Lung (tissue), 12 donors: ENCODE measurements around the gene SLC6A12. TPM values are rescaled to one million over a fixed set of nuclear protein-coding genes. Genes with fewer than 3 reads are reported as not detected.

Source experiments
- ATAC-seq: fragments of 200-7000 bp; cut with Tn5 transposase; one replicate; pipeline ENCODE4 v1.9.1; 2020; ENCODE audit warnings: moderate number of reproducible peaks; ENCODE audit not compliant: insufficient read depth, low FRiP score
- DNase-seq, 3 donors: peaks; one replicate each; pipeline ENCODE4 v3.0.0-alpha.2; 2013 to 2017
- H3K27ac ChIP-seq, 2 donors: one replicate each; pipeline ENCODE4 v1.5.1; 2013; ENCODE audit warnings: mild to moderate bottlenecking in 2 of 2, moderate library complexity in 2 of 2, control low read depth in 1 of 2, inconsistent platforms in 1 of 2, low read depth in 1 of 2, low read length in 1 of 2
- H3K27me3 ChIP-seq, 3 donors: one replicate each; pipeline ENCODE4 v1.5.1; 2013; ENCODE audit warnings: low read length in 2 of 3; ENCODE audit not compliant: control insufficient read depth in 3 of 3, insufficient read depth in 3 of 3
- H3K36me3 ChIP-seq, 4 donors: one replicate each; pipeline ENCODE4 v1.5.1; 2013; ENCODE audit warnings: low read length in 4 of 4, mild to moderate bottlenecking in 1 of 4, moderate library complexity in 1 of 4; ENCODE audit not compliant: control insufficient read depth in 4 of 4, insufficient read depth in 4 of 4
- H3K4me1 ChIP-seq, 5 donors: one replicate each; pipeline ENCODE4 v1.5.1; 2013; ENCODE audit warnings: low read length in 5 of 5, mild to moderate bottlenecking in 2 of 5, moderate library complexity in 1 of 5; ENCODE audit not compliant: control insufficient read depth in 5 of 5, insufficient read depth in 5 of 5
- H3K4me3 ChIP-seq: one replicate; pipeline ENCODE4 v1.5.1; 2013; ENCODE audit warnings: mild to moderate bottlenecking, control low read depth, moderate library complexity
- H3K9ac ChIP-seq, 2 donors: one replicate each; pipeline ENCODE4 v1.5.1; 2013; ENCODE audit warnings: low read length in 2 of 2, control low read depth in 1 of 2; ENCODE audit not compliant: insufficient read depth in 1 of 2
- H3K9me3 ChIP-seq, 4 donors: one replicate each; pipeline ENCODE4 v1.5.1; 2013; ENCODE audit warnings: low read length in 3 of 4, mild to moderate bottlenecking in 1 of 4, moderate library complexity in 1 of 4; ENCODE audit not compliant: control insufficient read depth in 4 of 4, insufficient read depth in 3 of 4
- WGBS, 2 donors: extraction: QIAGEN DNeasy Blood & Tissue Kit; methylation state at CpG; one replicate each; pipeline ENCODE4 v1.1.7; 2013; 5-methylcytosine and 5-hydroxymethylcytosine counted together
- polyA plus RNA-seq, 2 donors: library from polyadenylated mRNA; stranded (reverse); fragments of 200-250 nt; gene quantifications; one replicate each; pipeline ENCODE4 v1.2.1, GENCODE V29; 2013
- total RNA-seq, 2 donors: library from RNA; depleted of rRNA in 1 of 2; stranded (reverse); fragments of >200 nt in 1 of 2; gene quantifications; one replicate each; pipeline ENCODE4 v1.2.1, GENCODE V29; 2014 to 2021
- TF ChIP-seq, protein P1 (sequence below): IDR thresholded peaks from 2 replicates; pipeline ENCODE4 v1.5.1; 2012; ENCODE audit warnings: mild to moderate bottlenecking; ENCODE audit errors: control extremely low read depth, extremely low read depth
- donor health status: control.
- donor health status: control.
- donor health status: Bipolar disorder and iron deficiency.
- donor health status: healthy.
- donor health status: DM: yes; HTN: yes; CAD: no.

SLC6A12 gene
- total and polyA plus RNA-seq, 4 donors: 1.7 to 4.5 (median 3.1) TPM

DNA sequence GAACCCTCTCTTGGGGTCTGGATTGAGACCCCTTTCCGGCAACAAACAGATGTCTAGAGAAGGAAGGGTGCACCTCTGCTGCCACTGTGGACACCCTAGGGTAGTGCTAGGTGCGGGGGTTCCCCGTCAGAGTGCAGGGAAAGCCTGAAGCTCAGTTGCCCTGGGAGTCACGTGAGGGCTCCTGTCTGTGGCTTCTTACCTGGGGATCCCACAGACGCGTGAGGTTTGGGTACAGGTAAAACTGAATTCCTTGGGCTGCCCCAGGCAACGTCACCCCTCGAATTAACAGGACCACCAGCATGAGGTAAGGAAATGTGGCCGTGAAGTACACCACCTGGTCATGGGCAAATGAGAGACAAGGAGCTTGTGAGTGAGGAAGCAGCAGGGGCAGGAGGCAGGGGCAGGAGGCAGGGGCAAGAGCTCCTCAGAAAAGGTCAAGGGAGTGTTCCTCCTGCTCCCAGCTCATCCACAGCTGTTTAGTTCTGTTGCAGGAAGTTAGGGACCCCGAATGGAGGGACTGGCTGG lies 21.0 kb upstream of the SLC6A12 start:
- peaks cover 0 to 10% (median 0%) of the 10 kb centered on the region in 5 donors for H3K4me1 ChIP-seq

DNA sequence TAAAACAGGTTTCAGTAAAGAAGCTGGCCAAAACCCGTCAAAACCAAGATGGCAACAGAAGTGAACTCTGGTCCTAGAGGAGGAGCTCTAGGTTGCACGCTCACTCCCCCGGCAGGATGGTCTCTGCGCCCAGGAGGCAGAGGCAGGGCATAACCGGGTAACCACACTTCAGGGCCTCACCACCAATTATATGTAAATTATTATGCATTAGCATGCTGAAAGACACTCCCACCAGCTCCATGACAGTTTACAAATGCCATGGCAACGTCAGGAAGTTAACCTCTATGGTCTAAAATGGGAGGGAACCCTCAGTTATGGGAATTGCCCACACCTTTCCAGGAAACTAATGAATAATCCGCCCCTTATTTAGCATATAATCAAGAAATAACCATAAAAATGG lies 20.1 kb upstream of the SLC6A12 start:
- peaks cover 0 to 11% (median 4%) of the 10 kb centered on the region in 4 donors for H3K9me3 ChIP-seq
- no peaks in the 10 kb centered on the region for H3K36me3 ChIP-seq
- H3K27me3 ChIP-seq: no peaks in the 10 kb centered on the region
- TF ChIP-seq, protein P1, sequence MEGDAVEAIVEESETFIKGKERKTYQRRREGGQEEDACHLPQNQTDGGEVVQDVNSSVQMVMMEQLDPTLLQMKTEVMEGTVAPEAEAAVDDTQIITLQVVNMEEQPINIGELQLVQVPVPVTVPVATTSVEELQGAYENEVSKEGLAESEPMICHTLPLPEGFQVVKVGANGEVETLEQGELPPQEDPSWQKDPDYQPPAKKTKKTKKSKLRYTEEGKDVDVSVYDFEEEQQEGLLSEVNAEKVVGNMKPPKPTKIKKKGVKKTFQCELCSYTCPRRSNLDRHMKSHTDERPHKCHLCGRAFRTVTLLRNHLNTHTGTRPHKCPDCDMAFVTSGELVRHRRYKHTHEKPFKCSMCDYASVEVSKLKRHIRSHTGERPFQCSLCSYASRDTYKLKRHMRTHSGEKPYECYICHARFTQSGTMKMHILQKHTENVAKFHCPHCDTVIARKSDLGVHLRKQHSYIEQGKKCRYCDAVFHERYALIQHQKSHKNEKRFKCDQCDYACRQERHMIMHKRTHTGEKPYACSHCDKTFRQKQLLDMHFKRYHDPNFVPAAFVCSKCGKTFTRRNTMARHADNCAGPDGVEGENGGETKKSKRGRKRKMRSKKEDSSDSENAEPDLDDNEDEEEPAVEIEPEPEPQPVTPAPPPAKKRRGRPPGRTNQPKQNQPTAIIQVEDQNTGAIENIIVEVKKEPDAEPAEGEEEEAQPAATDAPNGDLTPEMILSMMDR: no peak
- H3K4me1 ChIP-seq: peaks cover 0 to 10% (median 0%) of the 10 kb centered on the region in 5 donors
- no peak overlapping the region for H3K27ac ChIP-seq
- no peak overlapping the region for H3K4me3 ChIP-seq
- no peak overlapping the region for H3K9ac ChIP-seq
- DNase-seq (no peak), ATAC-seq (no peak)
- WGBS, 2 donors: 83 to 85% methylated on average over 7 of the region's 7 CpGs

More for the DNA sequence above, 21.0 kb upstream of the SLC6A12 start:
- ATAC-seq (no peak), DNase-seq (no peak)
- peaks cover 0 to 11% (median 4%) of the 10 kb centered on the region in 4 donors for H3K9me3 ChIP-seq
- no peaks in the 10 kb centered on the region for H3K27me3 ChIP-seq
- H3K27ac ChIP-seq: no peak overlapping the region
- TF ChIP-seq, protein P1: no peak
- no peak overlapping the region for H3K9ac ChIP-seq
- no peaks in the 10 kb centered on the region for H3K36me3 ChIP-seq
- 95% methylated on average over 10 of the region's 10 CpGs for WGBS, 2 donors
- no peak overlapping the region for H3K4me3 ChIP-seq

DNA sequence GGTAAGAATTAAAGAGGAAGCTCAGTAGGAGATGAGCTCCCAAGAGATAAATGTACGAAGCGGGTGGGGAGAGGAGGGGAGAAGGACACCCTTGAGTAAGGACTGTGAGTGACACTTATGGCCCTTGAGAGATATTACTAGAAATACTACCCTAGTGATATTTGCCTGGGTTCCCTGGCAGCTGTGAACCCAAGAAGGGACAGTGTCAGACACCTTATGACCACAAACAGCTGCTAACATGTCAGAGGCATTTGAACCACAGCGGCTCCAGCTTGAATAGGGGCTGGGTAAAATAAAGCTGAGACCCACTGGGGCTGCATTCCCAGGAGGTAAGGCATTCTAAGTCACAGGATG lies 19.6 kb upstream of the SLC6A12 start:
- DNase-seq (no peak), ATAC-seq (no peak)
- Histone ChIP-seq H3K9ac (no peak overlapping the region), H3K27ac (no peak overlapping the region), H3K4me3 (no peak overlapping the region), H3K9me3 (peaks cover 0 to 11% (median 4%) of the 10 kb centered on the region in 4 donors), H3K36me3 (no peaks in the 10 kb centered on the region), H3K4me1 (peaks cover 0 to 10% (median 0%) of the 10 kb centered on the region in 5 donors), H3K27me3 (no peaks in the 10 kb centered on the region)
- TF ChIP-seq, protein P1: no peak
- WGBS, 2 donors: 70 to 88% methylated on average over 3 of the region's 3 CpGs
